Neuronal stem cell (in vitro differentiated cells): ENCODE results near the gene OR52E1.

ENCODE experiments used
- DNase-seq: peaks from one replicate; pipeline ENCODE4 v3.0.0-alpha.2; 2013; ENCODE audit warnings: low spot score
- H2AFZ ChIP-seq: one replicate; pipeline ENCODE4 v1.6.1; 2013; ENCODE audit warnings: mild to moderate bottlenecking, low read length, inconsistent platforms
- H2AK5ac ChIP-seq: 2 replicates; pipeline ENCODE4 v1.6.1; 2013; ENCODE audit warnings: low read depth, mild to moderate bottlenecking, inconsistent platforms, low read length, moderate library complexity, mixed read lengths
- H2BK120ac ChIP-seq: 2 replicates; pipeline ENCODE4 v1.6.1; 2013; ENCODE audit warnings: low read depth, mild to moderate bottlenecking, inconsistent platforms, low read length, moderate library complexity, mixed read lengths
- H2BK12ac ChIP-seq: one replicate; pipeline ENCODE4 v1.6.1; 2013; ENCODE audit warnings: low read length, inconsistent platforms
- H2BK15ac ChIP-seq: 2 replicates; pipeline ENCODE4 v1.6.1; 2013; ENCODE audit warnings: mild to moderate bottlenecking, low read length, inconsistent platforms, mixed read lengths
- H2BK5ac ChIP-seq: one replicate; pipeline ENCODE4 v1.6.1; 2013; ENCODE audit warnings: inconsistent platforms, mild to moderate bottlenecking, low read length, moderate library complexity
- H3K14ac ChIP-seq: one replicate; pipeline ENCODE4 v1.6.1; 2013; ENCODE audit warnings: low read length, inconsistent platforms
- H3K18ac ChIP-seq: 2 replicates; pipeline ENCODE4 v1.6.1; 2013; ENCODE audit warnings: low read length, inconsistent platforms
- H3K23ac ChIP-seq: 2 replicates; pipeline ENCODE4 v1.6.1; 2013; ENCODE audit warnings: low read depth, mild to moderate bottlenecking, mixed read lengths, low read length, inconsistent platforms; ENCODE audit not compliant: poor library complexity
- H3K27ac ChIP-seq: replicated peaks from 3 replicates; pipeline ENCODE4 v1.5.1; 2013; ENCODE audit warnings: low read length, inconsistent platforms
- H3K27me3 ChIP-seq, 3 experiments: 2 replicates each; pipeline ENCODE4 v1.6.1; 2013; ENCODE audit warnings: low read length in 3 of 3, mild to moderate bottlenecking in 2 of 3, inconsistent platforms in 1 of 3, low read depth in 1 of 3, mixed read lengths in 1 of 3, moderate library complexity in 1 of 3; ENCODE audit not compliant: control insufficient read depth in 3 of 3, insufficient read depth in 3 of 3
- H3K36me3 ChIP-seq, 2 donors: replicated peaks in 1 of 2; 2 replicates each; pipeline ENCODE4 v1.6.1; 2013; ENCODE audit warnings: low read length in 2 of 2; ENCODE audit not compliant: control insufficient read depth in 2 of 2, insufficient read depth in 2 of 2
- H3K4ac ChIP-seq: 2 replicates; pipeline ENCODE4 v1.6.1; 2013; ENCODE audit warnings: inconsistent platforms, mild to moderate bottlenecking, low read length, moderate library complexity
- H3K4me1 ChIP-seq, 2 donors: 1 replicate in 1 of 2; 2 replicates in 1 of 2; pipeline ENCODE4 v1.6.1; 2013; ENCODE audit warnings: low read length in 2 of 2, low read depth in 1 of 2; ENCODE audit not compliant: control insufficient read depth in 2 of 2, insufficient read depth in 1 of 2
- H3K4me2 ChIP-seq: one replicate; pipeline ENCODE4 v1.6.1; 2013; ENCODE audit warnings: mild to moderate bottlenecking, low read length, inconsistent platforms; ENCODE audit not compliant: insufficient read depth, poor library complexity, severe bottlenecking
- H3K4me3 ChIP-seq, 2 donors: 2 replicates each; pipeline ENCODE4 v1.5.1; 2013; ENCODE audit warnings: low read length in 2 of 2, mild to moderate bottlenecking in 2 of 2, inconsistent platforms in 1 of 2, moderate library complexity in 1 of 2
- H3K79me1 ChIP-seq: one replicate; pipeline ENCODE4 v1.6.1; 2013; ENCODE audit warnings: low read depth, mild to moderate bottlenecking, inconsistent platforms, low read length, moderate library complexity
- H3K9ac ChIP-seq: one replicate; pipeline ENCODE4 v1.6.1; 2013; ENCODE audit warnings: mild to moderate bottlenecking, low read depth, low read length, inconsistent platforms; ENCODE audit not compliant: poor library complexity
- H3K9me3 ChIP-seq, 2 donors: replicated peaks in 1 of 2; 2 replicates each; pipeline versions ENCODE3 to v1.6.1; 2013; ENCODE audit warnings: low read length in 2 of 2, mild to moderate bottlenecking in 2 of 2, inconsistent platforms in 1 of 2, low read depth in 1 of 2, mixed read lengths in 1 of 2, moderate library complexity in 1 of 2; ENCODE audit not compliant: control insufficient read depth in 2 of 2, insufficient read depth in 1 of 2
- H4K8ac ChIP-seq: one replicate; pipeline ENCODE4 v1.6.1; 2013; ENCODE audit warnings: low read depth, mild to moderate bottlenecking, inconsistent platforms, low read length, moderate library complexity
- H4K91ac ChIP-seq: one replicate; pipeline ENCODE4 v1.6.1; 2013; ENCODE audit warnings: low read length, low read depth, mild to moderate bottlenecking, inconsistent platforms; ENCODE audit not compliant: poor library complexity
- WGBS, 2 donors: extraction: QIAGEN DNeasy Blood & Tissue Kit; methylation state at CpG; one replicate each; pipeline ENCODE4 v1.1.7; 2013; ENCODE audit warnings: missing lambda C conversion rate in 2 of 2, mixed read lengths in 1 of 2; ENCODE audit not compliant: insufficient read length in 2 of 2, insufficient replicate concordance in 1 of 2; ENCODE audit errors: extremely low coverage in 2 of 2; 5-methylcytosine and 5-hydroxymethylcytosine counted together

OR52E1 gene

DNA sequence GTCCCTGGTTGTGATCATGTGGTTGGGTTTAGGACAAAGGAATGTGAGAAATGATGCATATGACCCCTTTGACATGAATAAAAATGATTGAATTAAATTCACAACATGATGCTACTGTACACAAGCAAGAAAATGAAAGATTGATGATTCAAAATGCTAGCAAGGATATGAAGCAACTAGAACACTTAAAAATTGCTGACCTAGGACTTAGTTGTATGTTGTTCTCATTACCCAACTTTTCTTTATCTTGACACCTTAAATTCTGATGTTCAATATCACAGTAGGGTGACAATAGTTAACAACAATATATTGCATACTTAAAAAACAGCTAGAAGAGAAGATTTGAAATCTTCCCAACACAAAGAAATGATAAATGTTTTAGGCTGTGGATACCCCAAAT, 48.2 kb downstream of the OR52E1 start:
- no peak overlapping the region for H4K91ac ChIP-seq
- no peaks in the 10 kb centered on the region for H3K4me1 ChIP-seq
- H3K14ac ChIP-seq = no peak overlapping the region
- H3K27me3 ChIP-seq = no peaks in the 10 kb centered on the region
- H3K36me3 ChIP-seq = no peaks in the 10 kb centered on the region
- H3K4me2 ChIP-seq = no peak overlapping the region
- no peak overlapping the region for H2BK12ac ChIP-seq
- no peak overlapping the region for H3K4ac ChIP-seq
- H2BK120ac ChIP-seq = no peak overlapping the region
- no peak overlapping the region for H3K9ac ChIP-seq
- no peaks in the 10 kb centered on the region for H3K9me3 ChIP-seq
- no peak overlapping the region for H2BK15ac ChIP-seq
- no peak overlapping the region for H4K8ac ChIP-seq
- H2AFZ ChIP-seq = no peak overlapping the region
- no peak overlapping the region for H2AK5ac ChIP-seq
- no peak overlapping the region for H3K4me3 ChIP-seq
- no peak overlapping the region for H3K23ac ChIP-seq
- no peaks in the 10 kb centered on the region for H3K79me1 ChIP-seq
- H3K18ac ChIP-seq = no peak overlapping the region
- no peak overlapping the region for H2BK5ac ChIP-seq
- H3K27ac ChIP-seq = no peak overlapping the region
- no peak for DNase-seq

DNA sequence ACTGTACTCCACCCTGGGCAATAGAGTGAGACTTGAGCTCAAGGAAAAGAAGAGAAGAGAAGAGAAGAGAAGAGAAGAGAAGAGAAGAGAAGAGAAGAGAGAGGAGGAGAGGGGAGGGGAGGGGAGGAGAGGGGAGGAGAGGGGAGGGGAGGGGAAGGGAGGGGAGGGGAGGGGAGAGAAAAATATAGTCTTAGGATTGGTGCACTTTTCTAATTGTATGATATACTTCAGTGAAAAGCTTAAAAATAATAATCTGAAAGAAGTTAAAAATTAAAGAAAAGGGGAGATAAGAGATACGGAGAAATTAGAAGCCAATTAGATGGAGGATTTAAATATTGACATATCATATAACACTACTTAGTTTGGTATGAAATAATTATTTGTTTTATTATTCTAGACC, 49.5 kb downstream of the OR52E1 start:
- DNase-seq = no peak
- no peak overlapping the region for H2BK12ac ChIP-seq
- H3K4ac ChIP-seq = no peak overlapping the region
- no peaks in the 10 kb centered on the region for H3K27me3 ChIP-seq
- no peak overlapping the region for H2AFZ ChIP-seq
- H3K23ac ChIP-seq = no peak overlapping the region
- H3K9me3 ChIP-seq = no peaks in the 10 kb centered on the region
- H3K79me1 ChIP-seq = no peaks in the 10 kb centered on the region
- no peaks in the 10 kb centered on the region for H3K36me3 ChIP-seq
- no peak overlapping the region for H3K27ac ChIP-seq
- H3K18ac ChIP-seq = no peak overlapping the region
- WGBS, 2 donors = 90 to 100% methylated on average over 1 of the region's 1 CpG
- H2BK5ac ChIP-seq = no peak overlapping the region
- H3K9ac ChIP-seq = no peak overlapping the region
- H3K4me2 ChIP-seq = no peak overlapping the region
- no peak overlapping the region for H3K14ac ChIP-seq
- no peaks in the 10 kb centered on the region for H3K4me1 ChIP-seq
- no peak overlapping the region for H2BK15ac ChIP-seq
- no peak overlapping the region for H2BK120ac ChIP-seq
- H4K91ac ChIP-seq = no peak overlapping the region
- H4K8ac ChIP-seq = no peak overlapping the region
- no peak overlapping the region for H3K4me3 ChIP-seq
- H2AK5ac ChIP-seq = no peak overlapping the region
